Tibial nerve (tissue), 4 donors: ENCODE measurements around the gene MXD4.

Source experiments
- EP300 ChIP-seq, 2 donors: sonication (generic); formaldehyde crosslinking; IDR thresholded peaks; one replicate each; pipeline ENCODE4 v1.6.1; 2017; ENCODE audit warnings: antibody characterized with exemption in 2 of 2, mild to moderate bottlenecking in 1 of 2
- POLR2A ChIP-seq, 2 donors: fragments of 450-650 bp; IDR thresholded peaks; one replicate each; pipeline ENCODE4 v1.6.1; 2017; ENCODE audit warnings: antibody characterized with exemption in 2 of 2, mild to moderate bottlenecking in 2 of 2, moderate library complexity in 2 of 2
- TF ChIP-seq, protein P1 (sequence below), 5 experiments: fragments of 200-600 bp in 3 of 5; fragments of 450-650 bp in 2 of 5; sonication (generic) in 3 of 5; IDR thresholded peaks; one replicate each; pipeline ENCODE4 v1.5.1; 2016 to 2019; ENCODE audit warnings: antibody characterized with exemption in 5 of 5, mild to moderate bottlenecking in 3 of 5, moderate library complexity in 2 of 5

DNA sequence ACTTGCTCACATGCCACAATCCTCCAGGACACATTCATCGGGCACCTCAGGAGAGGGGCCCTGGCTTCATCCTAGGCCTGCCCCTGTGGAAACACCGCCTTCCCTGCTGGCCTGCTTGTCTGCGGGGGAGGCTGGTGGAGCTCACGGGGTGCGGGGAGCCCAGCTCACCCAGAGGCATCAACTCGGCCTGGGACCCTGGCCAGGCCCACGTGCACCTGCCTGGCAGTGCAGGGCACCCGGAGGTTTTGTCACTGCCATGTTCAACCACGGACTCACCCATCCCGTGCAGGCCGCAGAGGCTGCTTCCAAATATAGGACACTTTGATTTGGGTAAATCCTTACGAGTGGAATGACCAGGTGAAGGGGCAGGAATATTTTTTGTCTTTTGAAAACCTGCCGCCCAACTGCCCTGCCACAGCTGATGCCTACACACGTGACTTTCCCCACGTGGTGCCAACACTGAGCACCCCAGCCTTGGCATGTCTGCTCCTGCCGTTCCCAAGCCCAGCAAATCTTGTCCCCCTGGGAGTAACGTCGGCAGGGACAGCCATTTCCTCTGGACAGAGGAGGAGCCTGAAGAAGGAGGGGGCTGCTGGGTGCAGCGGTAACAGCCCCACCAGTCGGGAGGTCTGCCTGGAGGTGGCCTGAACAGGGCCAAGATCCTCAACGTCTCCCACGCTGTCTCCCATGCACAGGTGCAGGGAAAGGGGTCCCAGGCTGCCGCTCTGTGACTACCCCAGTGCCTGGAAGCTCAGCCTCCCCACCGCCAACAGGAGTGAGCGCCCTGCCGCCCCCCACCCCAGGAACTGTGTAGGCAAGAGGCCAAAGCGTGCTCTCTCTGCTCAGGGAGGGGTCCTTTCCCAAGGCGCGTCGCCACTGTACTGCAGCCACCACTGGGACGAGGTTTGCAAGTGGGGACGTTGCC is 8.5 kb downstream of the MXD4 start:
- TF ChIP-seq, protein P1, sequence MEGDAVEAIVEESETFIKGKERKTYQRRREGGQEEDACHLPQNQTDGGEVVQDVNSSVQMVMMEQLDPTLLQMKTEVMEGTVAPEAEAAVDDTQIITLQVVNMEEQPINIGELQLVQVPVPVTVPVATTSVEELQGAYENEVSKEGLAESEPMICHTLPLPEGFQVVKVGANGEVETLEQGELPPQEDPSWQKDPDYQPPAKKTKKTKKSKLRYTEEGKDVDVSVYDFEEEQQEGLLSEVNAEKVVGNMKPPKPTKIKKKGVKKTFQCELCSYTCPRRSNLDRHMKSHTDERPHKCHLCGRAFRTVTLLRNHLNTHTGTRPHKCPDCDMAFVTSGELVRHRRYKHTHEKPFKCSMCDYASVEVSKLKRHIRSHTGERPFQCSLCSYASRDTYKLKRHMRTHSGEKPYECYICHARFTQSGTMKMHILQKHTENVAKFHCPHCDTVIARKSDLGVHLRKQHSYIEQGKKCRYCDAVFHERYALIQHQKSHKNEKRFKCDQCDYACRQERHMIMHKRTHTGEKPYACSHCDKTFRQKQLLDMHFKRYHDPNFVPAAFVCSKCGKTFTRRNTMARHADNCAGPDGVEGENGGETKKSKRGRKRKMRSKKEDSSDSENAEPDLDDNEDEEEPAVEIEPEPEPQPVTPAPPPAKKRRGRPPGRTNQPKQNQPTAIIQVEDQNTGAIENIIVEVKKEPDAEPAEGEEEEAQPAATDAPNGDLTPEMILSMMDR (IDR thresholded peaks at IDR 0.05), result no peak
- TF ChIP-seq POLR2A (IDR thresholded peaks at IDR 0.05) (no peak), EP300 (IDR thresholded peaks at IDR 0.05) (no peak)
